Right renal pelvis (tissue), 4 donors: Measurements from ENCODE around the gene SORCS1. TPM values are rescaled to one million over a fixed set of nuclear protein-coding genes. Genes with fewer than 3 reads are reported as not detected.

ENCODE experiments used
- DNase-seq, 4 donors: peaks; one replicate each; pipeline ENCODE4 v3.0.0-alpha.2; 2013; ENCODE audit warnings: low read depth in 4 of 4, low spot score in 3 of 4, missing footprints in 1 of 4
- polyA plus RNA-seq, 4 donors: library from polyadenylated mRNA; unstranded; fragments of 120-200 nt; gene quantifications; one replicate each; pipeline ENCODE4 v1.2.1, GENCODE V29; 2013; ENCODE audit not compliant: insufficient read length in 4 of 4

Gene SORCS1
- polyA plus RNA-seq, 4 donors: 7.5 to 21.1 (median 16.1) TPM

DNA sequence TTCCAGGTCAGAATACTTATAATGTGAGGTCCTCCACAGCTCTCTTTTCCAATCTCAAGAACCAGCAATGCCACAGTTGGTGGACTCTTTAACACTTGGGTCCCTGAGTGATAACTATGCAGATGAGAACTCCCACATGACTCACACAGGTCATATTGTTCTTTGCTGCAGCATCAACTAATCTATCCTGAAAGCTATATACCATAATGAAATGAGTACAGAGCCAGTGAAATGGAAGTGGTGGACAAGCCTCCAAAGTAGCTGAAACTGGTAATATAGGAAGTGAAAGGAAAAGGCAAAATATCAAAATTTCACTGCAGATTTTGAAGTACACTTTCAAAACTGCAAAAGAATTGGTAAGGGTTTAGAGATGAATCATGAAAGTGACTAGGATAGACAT lies 45.6 kb downstream of the SORCS1 start:
- no peak for DNase-seq

DNA sequence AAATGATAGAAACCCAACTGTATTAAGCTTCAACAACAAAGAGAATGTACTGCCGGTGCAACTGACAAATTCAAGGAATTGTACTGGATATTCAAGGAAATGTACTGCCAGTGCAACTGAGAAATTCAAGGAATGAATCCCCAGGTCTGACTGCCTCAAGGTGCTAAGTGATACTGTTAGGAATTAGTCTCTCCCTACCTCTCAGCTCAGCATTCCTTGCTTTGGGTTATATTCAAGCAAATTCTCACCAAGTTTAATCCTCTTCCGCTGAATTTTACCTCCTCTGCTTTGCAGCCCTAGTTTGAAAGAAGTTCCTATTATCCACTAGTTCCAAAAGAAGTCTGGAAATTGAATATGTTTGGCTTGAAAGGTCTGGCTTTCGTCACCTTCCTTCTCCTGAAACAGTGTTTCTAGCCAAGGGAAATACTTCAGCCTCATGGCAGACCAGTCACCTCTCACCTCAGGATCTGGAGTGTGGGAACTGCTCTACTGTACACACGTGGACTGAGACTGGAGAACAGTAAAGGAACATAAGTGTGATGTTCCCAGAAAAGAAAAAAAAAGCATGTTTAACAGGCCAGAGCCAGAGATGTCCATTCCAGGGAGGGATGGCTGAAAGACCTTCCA lies 60.4 kb downstream of the SORCS1 start:
- DNase-seq: no peak

DNA sequence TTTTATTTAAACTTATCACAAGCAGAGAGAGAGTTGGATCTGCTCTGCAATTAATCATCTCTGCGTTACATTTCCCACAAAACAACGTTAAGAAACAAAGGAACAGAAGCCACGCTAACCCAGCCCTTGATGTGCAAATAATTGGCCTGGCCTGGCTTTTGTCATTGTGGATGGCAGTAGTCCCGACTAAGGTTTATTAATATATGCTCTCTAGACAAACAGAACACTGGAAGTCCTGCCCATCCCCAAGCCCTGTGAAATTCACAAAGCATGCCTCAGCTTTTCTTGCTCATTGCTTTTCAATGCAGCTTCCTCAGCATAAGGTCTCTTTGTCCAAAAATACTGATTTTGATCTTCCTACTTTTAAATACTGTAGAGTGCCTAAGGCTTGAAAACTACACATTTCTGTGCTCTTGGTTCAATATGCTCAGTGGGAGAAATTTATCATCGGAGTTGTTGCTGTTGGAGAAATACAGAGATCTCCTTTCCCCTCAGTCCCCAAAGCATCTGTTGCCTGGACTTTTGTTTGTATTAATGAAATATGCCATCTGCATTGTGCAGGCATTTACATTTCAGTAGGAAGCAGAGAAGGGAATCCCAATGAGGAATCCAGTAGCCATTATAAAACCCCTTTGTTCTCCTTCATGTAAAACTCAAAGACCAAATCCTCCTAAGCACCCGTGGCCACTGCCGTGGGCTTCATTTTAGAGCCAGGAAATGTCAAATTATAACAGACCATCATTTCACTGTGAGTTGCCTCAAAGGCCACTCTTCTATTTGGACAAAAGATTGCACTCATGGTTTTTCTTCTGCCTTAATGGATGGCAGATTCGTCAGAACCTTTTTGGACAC lies 61.1 kb downstream of the SORCS1 start:
- no peak for DNase-seq

DNA sequence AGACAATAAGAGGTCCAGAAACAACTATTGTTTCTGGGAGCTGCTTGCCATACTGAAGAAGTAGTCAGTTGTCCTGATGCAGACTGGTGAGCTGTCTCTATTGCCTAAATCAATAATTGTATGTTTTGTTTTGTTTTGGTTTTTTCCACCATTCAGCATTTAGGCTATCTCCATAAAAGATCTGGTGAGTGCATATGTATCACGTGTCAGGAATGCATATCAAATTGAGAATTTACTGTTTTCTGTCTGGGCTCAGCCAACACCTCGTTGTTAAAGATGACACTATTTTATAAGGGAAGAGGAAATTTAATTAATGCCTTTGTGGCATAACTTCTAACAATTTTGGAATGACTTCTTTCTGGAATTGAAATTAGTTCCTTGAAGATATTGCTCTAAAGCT lies 66.2 kb downstream of the SORCS1 start:
- DNase-seq: no peak

DNA sequence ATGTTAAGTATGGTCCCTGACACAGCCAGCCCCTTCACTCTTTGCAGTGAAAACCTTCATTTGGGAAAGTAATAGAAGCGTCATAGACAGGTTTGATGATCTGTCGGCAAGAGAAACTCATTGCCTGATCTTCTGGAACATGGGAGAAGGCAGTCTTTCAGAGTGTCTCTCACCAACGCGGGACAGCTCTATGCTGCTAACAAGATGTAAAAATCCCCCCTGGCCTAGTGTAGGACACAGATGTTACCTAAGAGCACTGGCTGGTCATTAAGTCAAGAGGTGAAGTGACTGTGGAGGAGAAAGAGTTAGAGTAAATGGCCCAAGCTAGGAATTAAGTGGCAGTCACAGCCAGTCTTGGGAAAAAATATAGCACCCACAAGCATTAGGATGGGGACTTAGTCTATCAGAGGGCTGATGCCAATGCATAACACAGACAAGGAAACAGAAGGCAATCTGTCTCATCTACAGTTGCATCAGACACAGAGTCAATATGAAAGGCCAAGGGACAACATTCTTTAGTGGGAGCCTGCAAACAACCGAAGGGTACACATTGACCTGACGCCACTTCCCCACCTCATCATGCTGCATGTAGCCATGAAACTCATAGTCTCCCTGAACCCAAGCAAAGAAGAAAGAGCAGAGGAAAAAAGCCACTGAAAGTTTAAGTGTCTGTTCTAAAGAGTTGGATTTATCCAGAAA lies 69.5 kb downstream of the SORCS1 start:
- no peak for DNase-seq

DNA sequence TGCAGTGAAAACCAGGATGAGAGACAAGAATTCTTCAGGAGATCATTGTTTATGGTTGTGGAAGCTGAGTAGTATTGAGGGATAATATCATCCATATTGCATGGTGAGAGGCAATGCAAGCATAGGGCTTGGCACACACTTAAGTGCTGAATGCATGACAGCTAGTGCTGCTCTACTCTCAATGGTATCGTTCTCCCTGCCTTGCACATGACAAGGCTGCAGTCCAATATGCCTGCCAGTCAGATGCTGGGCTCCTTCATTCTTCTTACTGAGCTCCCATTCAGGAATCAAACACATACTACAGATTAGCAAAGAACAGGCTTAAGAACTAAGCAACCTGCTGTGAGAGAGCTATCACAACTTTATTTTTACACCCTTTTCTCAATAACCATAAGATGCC lies 72.2 kb downstream of the SORCS1 start:
- no peak for DNase-seq

DNA sequence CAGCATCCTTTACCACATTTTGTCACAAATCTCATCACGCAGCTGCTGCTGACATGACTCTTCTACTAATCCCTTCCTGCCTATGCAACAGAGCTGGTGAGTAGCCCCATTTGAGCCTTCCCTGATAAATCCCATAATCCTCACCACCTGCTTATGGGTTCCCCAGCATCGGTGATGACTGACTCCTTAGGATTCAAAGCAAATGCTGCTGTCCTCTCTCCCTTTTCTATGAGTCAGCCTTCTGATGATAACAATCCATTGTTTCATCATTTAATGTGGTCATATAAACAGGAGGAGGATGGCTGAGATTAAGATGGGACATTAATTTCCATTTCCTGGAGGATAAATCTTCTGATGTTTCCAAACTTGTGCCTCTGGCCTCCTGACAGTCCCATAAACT lies 73.4 kb downstream of the SORCS1 start:
- DNase-seq: peak in 1 of 4 donors; percentile 3

DNA sequence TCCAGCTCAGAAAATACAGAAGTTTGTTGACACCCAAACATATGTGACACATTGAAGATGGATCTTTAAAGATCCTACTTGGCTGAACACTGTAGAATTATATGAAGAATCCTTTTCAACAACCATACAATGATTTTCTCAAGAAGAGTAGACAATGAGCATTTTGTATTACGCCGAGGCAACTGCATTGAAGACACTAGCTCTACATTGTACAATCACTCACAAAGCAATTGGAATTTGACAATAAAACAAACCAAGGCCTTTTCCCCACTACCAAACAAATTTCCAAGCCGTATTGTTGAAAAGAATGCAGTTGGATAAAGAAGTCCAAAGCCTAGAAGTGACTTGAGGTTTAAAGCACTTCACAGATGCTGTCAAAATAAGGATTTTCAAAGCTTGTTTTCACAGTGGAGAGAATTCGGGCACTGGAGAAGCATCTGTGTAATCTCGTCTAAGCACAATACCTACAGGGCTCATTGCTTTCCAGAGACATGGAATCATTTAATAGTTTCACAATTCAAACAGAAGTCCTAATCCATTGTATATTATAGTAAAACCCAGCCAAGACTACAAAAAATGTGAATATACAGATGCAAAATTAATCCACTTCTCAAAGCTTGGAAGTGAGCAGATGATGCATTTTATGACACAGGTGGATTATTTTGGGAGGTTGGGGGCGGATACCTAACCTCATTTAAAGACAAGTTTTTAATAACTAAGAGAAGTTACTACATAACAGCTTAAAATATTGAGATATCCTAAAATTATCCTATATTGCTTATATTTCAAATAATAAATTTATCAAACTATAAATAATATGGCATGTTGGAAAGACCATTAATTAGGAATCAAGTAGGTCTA lies 78.6 kb downstream of the SORCS1 start:
- DNase-seq: no peak

DNA sequence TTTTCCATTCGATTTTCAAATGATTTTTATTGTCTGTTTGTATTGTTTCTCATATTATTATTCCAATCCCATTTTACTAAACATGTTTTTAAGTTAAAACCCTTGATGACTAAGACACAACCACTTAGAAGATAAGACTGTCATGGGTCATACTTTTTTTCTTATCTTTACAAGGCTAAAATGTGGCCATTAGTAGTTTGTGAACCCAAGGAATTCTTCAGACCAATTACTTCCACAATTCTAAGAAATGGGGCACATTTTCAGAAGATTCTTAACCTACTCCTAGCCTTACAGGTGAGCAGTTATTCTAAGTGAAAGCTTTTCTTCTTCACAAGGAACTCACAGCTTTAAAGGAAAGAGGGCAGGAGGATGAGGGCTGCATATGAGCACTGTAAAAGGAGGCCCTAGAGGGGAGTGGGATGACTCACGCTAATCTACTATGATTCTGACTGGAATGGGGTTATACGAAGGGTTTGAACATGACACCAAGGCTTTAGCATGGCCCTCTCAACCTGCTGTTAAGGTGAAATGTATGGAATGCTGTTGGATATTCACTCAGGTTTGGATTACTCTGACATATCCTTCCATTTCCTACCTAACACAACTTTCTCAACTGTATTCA lies 81.0 kb downstream of the SORCS1 start:
- DNase-seq: no peak

DNA sequence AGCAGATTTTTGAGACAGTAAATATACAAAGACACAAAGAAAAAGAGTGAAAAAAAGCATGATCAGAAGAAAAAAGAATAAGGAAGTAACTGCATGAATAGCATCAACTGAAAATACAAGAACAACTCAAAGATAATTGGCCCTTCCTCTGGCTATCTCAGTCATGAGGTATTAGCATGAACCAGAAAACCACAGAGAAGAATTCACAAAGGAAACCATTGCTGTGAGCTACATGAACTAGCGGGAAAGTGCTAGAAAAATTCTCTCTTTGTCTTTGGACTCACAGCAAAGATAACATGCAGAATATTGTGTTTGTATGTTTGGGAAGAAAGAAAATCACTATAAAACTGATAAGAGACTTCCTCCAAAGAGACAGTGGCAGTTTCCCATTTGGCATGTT lies 82.9 kb downstream of the SORCS1 start:
- DNase-seq: no peak

DNA sequence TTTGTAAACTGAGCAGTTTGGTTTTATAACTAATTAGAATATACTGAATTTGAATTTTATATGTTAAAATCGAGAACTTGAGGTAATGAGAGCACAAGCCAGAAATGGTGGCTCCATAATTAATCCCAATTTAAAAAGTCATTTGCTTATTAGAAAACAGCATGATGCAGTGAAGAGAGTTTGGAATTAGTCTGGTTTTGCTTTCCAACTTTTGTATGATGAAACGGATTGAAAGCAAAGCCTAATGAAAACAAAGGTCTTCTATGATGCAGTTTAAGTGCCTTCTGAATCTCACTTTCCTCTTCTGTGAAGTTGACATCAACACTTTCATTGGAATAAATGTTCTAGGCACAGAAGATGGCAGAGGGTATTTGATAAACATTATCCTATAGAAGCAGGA lies 89.4 kb downstream of the SORCS1 start:
- DNase-seq: no peak

DNA sequence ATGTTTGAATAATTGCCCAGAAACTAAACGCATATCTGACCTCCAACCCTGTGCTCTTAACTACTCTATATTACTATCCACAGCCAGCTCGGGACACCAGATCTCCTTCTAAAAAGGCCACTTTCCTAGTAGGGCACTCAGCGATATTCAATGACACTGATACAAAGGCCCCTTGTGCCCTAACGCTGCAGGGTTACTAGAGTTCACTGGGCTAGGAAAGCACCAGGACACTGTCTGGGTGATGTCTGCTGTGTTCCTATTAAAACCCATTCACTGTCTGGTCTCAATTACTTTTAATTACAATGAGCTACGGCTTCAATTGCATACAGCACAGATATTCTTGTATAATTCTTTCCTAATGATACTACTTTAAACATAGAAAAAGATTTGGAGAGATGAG lies 91.7 kb downstream of the SORCS1 start:
- DNase-seq: no peak

DNA sequence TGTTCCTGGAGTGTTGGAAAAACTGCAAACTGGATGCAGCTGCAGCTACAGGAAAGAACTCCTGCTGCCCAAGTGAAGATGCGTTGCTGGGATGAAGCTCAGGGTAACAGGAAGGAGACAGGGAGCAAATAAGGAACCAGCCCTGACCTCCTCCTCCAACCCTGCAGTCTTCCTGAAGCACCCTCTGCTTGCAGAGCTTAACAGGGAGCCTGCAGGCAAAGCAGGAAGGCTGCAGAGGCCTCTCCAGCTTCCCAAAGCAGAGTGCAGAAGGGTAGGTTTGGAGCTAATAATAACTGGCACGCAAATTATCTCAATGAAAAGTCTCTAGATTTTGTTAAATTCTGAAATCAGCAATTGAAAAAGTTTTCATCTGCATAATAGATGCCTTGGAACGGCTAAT lies 92.5 kb downstream of the SORCS1 start:
- no peak for DNase-seq

DNA sequence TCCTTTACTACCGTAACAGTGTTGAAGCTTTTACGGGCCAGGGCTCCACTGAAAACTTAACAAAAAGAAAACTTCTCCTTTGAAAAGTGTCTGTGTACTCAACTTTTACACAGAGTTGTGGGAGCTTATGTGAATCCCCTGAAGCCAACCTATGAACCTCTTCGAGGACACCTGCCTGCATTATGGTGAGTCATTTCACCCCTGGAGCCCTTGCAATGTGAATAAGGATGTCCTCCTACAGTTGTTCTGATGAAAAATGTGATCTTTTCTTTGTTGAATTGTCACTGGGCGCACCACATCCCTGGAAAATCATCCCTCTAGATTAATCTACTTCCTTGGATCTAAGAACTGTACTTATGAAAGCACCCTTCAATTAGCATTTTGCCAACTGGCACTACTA lies 93.2 kb downstream of the SORCS1 start:
- no peak for DNase-seq

DNA sequence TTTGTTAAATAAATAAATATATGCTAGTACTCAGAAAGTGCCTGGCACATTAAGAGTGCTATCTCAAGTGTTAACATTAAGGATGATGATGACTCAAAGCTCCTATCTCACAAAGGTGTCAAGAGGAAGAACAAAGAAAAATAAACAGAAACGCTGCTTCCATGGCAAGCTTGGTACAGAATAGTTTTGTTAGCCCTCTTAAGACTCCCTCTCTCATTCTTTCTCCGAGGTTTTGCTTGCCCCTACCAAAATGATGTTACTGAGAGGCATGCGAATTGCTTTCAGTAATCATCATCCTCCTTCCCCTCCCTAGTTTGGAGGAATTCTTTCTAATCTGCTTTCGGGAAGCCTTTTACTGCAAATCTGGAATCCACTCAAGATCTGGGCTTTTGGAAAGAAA lies 96.7 kb downstream of the SORCS1 start:
- no peak for DNase-seq

DNA sequence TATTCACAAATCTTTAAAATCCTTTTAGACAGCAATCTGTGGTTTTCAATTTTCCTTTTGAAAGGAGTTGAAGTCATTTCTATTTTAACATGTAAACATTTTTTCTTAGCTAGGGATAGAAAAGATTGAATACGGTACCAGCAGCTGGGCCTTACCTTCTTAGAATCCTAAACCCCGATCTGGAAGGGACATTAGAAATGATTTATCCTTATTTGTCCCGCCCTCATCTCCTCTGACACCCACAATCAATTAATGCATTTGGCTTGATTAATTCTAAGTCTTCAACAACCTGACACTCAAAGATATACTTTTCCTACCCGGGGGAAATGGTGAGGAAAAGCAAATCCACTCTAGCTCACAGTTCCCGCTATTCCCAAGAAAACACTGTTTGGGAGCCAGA lies 100.4 kb downstream of the SORCS1 start:
- DNase-seq: no peak

DNA sequence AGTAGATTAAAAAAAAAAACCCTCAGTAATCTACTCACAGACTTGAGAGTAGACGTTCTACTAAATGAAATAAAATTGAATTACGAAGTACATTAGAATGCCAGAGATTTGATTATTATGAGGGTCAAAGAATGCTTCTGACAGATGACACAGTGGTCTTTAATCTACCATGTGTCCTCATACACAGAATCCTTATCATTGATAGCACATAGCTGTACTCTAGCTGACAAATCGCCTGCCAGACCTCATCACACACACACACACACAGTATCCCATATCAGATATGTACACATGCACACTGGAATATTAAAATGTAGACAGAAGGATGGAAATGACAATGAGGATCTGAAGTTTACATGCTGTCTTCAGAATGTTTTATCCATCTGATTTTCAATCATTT lies 104.6 kb downstream of the SORCS1 start:
- no peak for DNase-seq

DNA sequence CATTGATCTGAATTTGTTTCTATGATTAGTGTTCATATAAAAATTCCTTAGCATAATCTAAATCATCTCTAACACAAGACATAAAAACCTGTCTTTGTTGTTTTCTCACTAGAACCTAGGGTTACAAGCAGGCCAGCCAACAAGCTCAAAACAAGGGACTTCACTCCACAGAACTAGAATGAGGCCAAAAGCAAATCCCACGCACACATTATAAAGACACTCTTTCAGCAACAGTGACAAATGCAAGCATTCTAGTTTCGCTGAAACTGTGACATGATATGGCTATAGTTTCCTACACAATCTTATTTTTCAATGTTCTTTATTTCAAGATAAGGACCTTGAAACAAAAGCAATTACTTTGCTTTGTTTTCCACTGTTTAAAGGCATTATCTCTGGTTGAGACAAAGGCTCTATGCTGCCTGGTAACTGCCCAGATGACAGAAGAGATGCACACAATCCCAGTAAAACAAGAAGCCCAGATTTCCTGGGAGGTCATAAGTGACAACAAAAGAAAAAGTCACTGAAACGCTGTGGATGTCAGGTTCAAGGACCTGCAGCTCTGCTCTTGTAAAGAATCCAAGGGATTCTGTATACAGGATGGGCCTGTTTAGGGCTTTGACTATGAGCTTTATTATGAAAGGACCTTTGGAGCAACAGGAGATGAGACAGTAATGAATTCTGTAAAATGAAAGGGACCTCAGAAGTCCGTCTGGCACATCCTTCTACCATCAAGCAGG lies 105.3 kb downstream of the SORCS1 start:
- no peak for DNase-seq

DNA sequence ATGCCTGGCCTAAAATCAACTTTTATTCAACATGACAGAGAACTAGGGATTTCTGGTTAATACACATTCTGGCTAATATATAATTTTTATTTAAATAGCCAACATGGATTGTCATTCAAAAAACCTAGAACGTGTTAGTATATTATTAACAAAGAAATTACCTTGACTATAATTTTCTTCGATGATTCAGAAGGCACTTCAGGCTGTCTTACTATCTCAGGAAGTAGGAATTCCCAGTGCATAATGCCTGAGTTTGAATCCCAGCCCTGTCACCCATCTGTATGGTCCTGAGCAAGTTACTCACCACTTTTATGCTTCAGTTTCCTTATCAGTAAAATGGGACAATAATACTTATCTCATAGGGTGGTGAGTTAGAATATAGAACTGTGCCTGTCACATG lies 106.2 kb downstream of the SORCS1 start:
- no peak for DNase-seq

DNA sequence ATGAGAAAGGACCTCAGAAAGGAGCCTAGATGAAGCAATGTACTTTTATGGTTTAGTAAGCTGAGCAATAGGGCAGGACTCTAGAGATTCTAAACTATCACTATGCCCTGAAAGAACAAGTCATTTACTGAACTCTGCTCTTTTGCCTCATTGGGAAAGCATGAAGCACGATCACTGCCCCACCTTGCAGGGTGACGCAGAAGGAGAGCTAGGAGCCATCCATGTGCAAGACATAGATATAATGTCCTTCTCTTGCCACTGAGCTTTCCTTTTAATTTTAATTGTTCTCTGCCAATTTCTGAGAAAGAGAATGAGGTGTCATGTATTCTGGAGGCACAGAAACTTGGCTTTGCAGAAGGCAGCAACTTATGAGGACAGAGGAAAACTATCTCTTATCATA lies 108.3 kb downstream of the SORCS1 start:
- no peak for DNase-seq
